Activated CD4-positive, alpha-beta T cell treated with anti-CD3 and anti-CD28 coated beads, Interleukin-2, amount 50 U/mL, for 48 hours (primary cell): ENCODE results near the gene RMND5A.
"Not testable (repeated sequence)": the region's sequence is repeated elsewhere in the genome, so short reads cannot be mapped to it uniquely, and the experiment has no call there.

Experiments used
- DNase-seq, 2 experiments: peaks; one replicate each; pipeline ENCODE4 v3.0.0-alpha.2; 2020

RMND5A gene

GRCh38 chr2:86719637-86720539 is at the start of gene RMND5A:
TSS of gene RMND5A (plus strand) at chr2:86720291. CDS start at chr2:86720668, 377 bp downstream.
- peak; percentile 91 to 93 for DNase-seq

DNA sequence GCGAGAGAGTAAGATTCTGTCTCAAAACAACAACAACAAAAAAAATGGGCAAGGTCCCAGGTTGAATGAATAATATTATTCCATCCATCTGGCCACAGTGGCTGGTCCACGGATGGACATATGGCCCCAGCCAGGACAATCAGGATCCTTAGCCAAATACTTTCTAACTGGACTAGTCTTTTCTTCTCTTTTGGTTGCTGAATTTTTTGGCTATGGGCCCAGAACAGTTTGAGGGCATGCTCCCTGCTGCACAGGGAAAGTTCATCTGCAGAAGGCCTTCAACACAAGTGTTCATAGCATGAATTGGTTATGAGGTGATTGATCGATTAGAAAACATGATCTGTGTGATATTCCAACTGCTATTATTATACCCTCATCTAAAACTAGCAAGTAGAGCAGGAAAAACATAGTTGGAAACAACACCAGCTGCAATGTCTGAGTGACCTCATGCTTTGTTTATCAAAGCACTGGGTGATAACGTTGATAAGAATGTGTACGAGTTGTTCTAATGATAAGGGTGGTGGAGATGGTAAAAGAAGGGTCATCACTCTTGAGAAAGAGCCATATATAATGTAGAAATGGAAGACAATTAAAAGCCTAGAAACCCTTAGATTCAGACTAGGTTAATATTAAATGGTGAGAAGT is 48.6 kb upstream of the RMND5A start:
- DNase-seq, result no peak

DNA sequence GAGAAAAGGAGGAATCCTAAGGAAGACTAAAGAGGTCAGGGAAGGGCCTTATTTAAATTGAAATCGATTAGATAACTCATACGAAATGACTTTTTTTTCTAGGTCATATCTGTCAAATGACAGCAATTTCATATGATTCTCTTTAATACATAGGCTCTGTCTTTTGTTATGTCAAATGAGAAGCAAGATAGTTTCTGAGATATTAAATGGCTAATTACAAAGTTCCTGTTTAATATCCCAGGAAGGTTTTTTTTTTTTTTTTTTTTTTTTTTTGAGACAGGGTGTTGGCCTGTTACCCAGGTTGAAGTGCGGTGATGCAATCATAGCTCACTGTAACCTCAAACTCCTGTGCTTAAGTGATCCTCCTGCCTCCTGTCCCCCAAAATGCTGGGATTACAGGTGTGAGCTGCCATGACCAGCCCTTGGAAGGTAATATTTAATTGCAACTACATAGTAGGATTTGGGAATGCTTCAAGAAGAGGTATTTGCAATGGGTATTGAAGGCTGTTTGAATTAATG is 48.0 kb upstream of the RMND5A start:
- no peak for DNase-seq

- DNase-seq, result no peak
Measured at GRCh38 chr2:86673011-86673410, 47.1 kb upstream of the RMND5A start.

DNA sequence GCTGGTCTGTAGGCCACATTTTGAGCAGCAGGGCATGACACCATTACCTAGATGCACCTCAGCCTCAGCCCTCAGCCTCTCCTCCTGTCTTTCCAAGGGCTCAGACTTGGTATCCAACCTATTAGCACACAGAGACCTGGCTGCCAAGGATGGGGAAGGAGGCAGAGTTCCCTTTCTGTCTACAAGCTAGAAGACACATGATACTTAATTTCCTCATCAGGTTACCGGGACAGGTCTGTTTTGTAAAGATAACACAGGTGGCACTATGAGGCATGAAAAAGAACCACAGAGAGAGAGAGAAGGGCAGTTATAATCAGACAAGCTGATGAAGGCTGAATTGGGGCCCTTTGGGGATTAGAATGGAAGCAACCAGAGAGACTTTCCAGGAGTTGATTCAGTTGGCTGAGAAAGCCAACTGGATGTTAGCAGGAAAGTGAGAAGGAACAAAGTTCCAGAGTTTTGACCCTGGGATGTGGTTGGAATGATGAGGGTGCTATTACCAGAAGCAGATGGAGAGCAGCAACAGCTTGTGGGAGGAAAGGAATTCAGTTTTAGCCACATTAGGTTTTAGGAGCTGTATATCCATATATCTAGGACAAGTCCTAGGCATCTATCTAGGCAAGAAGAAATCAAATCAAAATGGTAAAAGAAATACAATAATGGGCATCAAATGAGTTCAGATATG is 46.0 kb upstream of the RMND5A start:
- DNase-seq, result no peak

GRCh38 chr2:86675104-86675503 is 45.0 kb upstream of the RMND5A start:
- DNase-seq, result no peak

DNA sequence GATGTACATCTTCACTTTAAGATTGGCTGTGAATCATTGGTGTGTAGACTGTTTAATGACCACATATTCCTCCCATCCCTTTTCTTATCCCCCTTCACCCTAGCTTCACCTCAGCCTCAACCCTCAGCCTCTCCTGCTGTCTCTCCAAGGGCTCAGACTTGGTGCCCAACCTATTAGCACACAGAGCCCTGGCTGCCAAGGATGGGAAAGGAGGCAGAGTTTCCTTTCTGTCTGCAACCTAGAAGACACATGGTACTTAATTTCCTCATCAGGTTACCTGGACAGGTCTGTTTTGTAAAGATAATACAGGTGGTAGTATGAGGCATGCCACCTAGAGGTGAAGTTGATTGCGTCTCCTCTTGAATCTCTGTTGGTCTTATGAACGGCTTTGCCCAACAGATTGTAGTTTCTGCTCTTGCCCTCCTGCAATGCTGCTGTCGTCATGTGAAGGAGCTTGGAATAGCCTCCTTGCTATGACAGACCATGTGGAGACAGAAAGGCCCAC is 44.5 kb upstream of the RMND5A start:
- DNase-seq, result no peak

DNA sequence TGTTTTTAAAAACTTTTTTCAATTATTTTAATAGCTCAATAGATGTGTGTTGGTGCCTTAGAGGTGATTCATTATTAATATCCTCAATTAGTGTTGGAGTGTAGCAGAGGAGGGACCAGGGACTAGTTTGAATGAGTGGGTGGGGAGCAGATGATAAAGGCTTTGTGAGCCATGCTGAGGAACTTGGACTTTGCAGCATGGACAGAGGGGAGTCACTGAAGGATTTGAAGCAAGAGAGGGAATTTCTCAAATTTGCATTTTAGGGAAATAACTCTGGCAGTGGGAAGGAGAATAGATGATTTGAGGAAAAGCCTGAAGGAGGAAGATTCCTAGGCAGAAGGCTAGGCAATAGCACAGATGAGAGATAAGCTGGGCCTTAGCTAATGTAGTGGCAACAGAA is 42.3 kb upstream of the RMND5A start:
- DNase-seq, result no peak

GRCh38 chr2:86679036-86679435 is 41.1 kb upstream of the RMND5A start:
- DNase-seq, result no peak

DNA sequence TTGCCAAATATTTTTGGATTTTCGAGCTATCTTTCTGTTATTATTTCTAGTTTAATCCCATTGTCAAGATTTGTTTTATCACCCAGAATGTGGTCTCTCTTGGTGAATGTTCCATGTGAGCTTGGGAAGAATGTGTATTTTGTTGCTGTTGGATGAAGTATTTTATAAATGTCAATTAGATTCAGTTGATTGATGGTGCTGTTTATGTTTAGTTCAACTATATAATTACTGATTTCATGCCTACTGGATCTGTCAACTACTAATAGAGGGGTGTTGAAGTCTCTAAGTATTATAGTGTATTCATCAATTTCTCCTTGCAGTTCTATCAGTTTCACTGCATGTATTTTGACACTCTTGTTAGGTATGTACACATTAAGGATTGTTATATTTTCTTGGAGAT is 34.7 kb upstream of the RMND5A start:
- DNase-seq, result no peak

- no peak for DNase-seq
Measured at GRCh38 chr2:86686460-86686859, 33.6 kb upstream of the RMND5A start.

- no peak for DNase-seq
Measured at GRCh38 chr2:86686905-86687304, 33.2 kb upstream of the RMND5A start.

GRCh38 chr2:86695053-86695691 is 24.9 kb upstream of the RMND5A start:
- no peak for DNase-seq

- DNase-seq, result no peak
Measured at GRCh38 chr2:86697551-86698104, 22.5 kb upstream of the RMND5A start.

GRCh38 chr2:86700690-86701089 is 19.4 kb upstream of the RMND5A start:
- DNase-seq, result no peak

GRCh38 chr2:86703704-86704361 is 16.3 kb upstream of the RMND5A start:
- no peak for DNase-seq

GRCh38 chr2:86704459-86704971 is 15.6 kb upstream of the RMND5A start:
- no peak for DNase-seq

GRCh38 chr2:86706220-86706619 is 13.9 kb upstream of the RMND5A start:
- DNase-seq, result no peak

- no peak for DNase-seq
Measured at GRCh38 chr2:86706935-86707334, 13.2 kb upstream of the RMND5A start.

- not testable (repeated sequence) for DNase-seq
Measured at GRCh38 chr2:86708126-86708525, 12.0 kb upstream of the RMND5A start.

DNA sequence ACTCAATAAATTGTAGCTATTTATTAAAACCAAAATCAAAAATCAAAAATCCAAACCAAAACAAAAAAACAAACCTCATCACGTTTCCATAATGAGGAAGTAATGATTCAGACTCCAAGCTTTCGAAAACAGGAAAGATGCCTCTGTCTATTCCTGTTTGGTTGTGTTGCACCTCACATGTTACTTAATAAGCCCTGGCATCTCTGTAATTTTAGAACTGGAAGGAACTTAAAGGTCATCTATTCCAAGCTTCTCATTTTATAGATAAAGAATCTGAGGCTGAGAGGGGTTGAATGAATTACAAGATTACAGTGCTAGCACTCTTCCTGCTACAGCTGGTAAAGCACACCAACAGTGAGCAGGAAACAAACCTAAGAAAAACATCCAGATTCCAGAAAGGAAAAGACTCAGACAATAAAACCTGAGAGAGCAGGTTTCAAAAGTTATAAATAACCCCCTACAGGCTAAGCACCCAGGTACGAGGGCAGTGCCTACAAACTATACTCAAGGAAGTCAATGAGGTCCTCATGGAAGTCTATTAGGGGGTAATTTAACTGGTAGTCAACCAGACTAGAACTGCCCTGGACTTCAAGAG is 5.4 kb upstream of the RMND5A start:
- not testable (repeated sequence) for DNase-seq
